Activated CD4-positive, alpha-beta T cell treated with anti-CD3 and anti-CD28 coated beads, Interleukin-2, amount 10 ng/mL, durations not matched to agents 24 days and 14 days (primary cell): Measurements from ENCODE around the gene RAB11FIP3. TPM values are rescaled to one million over a fixed set of nuclear protein-coding genes. Genes with fewer than 3 reads are reported as not detected.

Experiments used
- DNase-seq: peaks from one replicate; pipeline ENCODE4 v3.0.0; 2022
- H3K27ac Mint-ChIP-seq: one replicate; pipeline ENCODE4 v1.8.0; 2022; ENCODE audit warnings: mild to moderate bottlenecking, mixed read lengths
- H3K27me3 Mint-ChIP-seq: one replicate; pipeline ENCODE4 v1.8.0; 2022; ENCODE audit warnings: mixed read lengths
- H3K36me3 Mint-ChIP-seq: one replicate; pipeline ENCODE4 v1.8.0; 2022; ENCODE audit warnings: low read depth, mild to moderate bottlenecking, mixed read lengths
- H3K4me1 Mint-ChIP-seq: one replicate; pipeline ENCODE4 v1.8.0; 2021; ENCODE audit warnings: mixed read lengths
- H3K4me3 Mint-ChIP-seq: one replicate; pipeline ENCODE4 v1.8.0; 2022; ENCODE audit warnings: mild to moderate bottlenecking, moderate library complexity, mixed read lengths
- H3K9me3 Mint-ChIP-seq: one replicate; pipeline ENCODE4 v1.8.0; 2021; ENCODE audit warnings: mixed read lengths
- intact Hi-C: fragments of 100-400 bp; cut with micrococcal nuclease; formaldehyde crosslinking; loops from one replicate; pipeline ENCODE4 v1.15.1; 2023
- total RNA-seq: library from RNA; stranded (reverse); gene quantifications from 2 replicates; pipeline ENCODE4 v1.2.3, GENCODE V29; 2022

Gene RAB11FIP3
- total RNA-seq, 1 donor from 2014 or later = 40.2 TPM

- no peaks in the 10 kb centered on the region for H3K36me3 Mint-ChIP-seq
- intact Hi-C loops = loop anchor here (10.0 kb wide), 2 partner anchors 55 to 105 kb away; partner anchors contain the start of gene RHOT2
- peaks cover 10% of the 10 kb centered on the region for H3K27me3 Mint-ChIP-seq
- no peak overlapping the region for H3K27ac Mint-ChIP-seq
- H3K4me1 Mint-ChIP-seq = no peaks in the 10 kb centered on the region
- H3K4me3 Mint-ChIP-seq = no peak overlapping the region
- no peaks in the 10 kb centered on the region for H3K9me3 Mint-ChIP-seq
- no peak for DNase-seq
Observed at GRCh38 chr16:559411-560203, 134.2 kb downstream of the RAB11FIP3 start.

GRCh38 chr16:560204-560700 lies 134.8 kb downstream of the RAB11FIP3 start, which contains the start of gene PRR35:
TSS of gene PRR35 (plus strand) at chr16:560394. CDS start at chr16:563295, 2,901 bp downstream.
- Mint-ChIP-seq H3K4me1 (no peaks in the 10 kb centered on the region), H3K27ac (no peak within 1 kb of the TSS), H3K36me3 (no peaks in the 10 kb centered on the region), H3K9me3 (no peaks in the 10 kb centered on the region), H3K27me3 (peaks cover 10% of the 10 kb centered on the region), H3K4me3 (no peak within 1 kb of the TSS)
- intact Hi-C loops = loop anchor here (10.0 kb wide), 2 partner anchors 55 to 105 kb away; partner anchors contain the start of gene RHOT2
- DNase-seq = no peak

GRCh38 chr16:560701-561412 lies 135.4 kb downstream of the RAB11FIP3 start:
- Mint-ChIP-seq H3K36me3 (no peaks in the 10 kb centered on the region), H3K4me3 (no peak overlapping the region), H3K27ac (no peak overlapping the region), H3K4me1 (no peaks in the 10 kb centered on the region), H3K9me3 (no peaks in the 10 kb centered on the region), H3K27me3 (peaks cover 10% of the 10 kb centered on the region)
- no peak for DNase-seq
- intact Hi-C loops = loop anchor here (10.0 kb wide), 2 partner anchors 54 to 104 kb away; partner anchors contain the start of gene RHOT2

- no peak for DNase-seq
- no peak overlapping the region for H3K4me3 Mint-ChIP-seq
- no peak overlapping the region for H3K27ac Mint-ChIP-seq
- H3K36me3 Mint-ChIP-seq = no peaks in the 10 kb centered on the region
- H3K9me3 Mint-ChIP-seq = no peaks in the 10 kb centered on the region
- no peaks in the 10 kb centered on the region for H3K4me1 Mint-ChIP-seq
- peaks cover 10% of the 10 kb centered on the region for H3K27me3 Mint-ChIP-seq
- intact Hi-C loops = loop anchor here (10.0 kb wide), 2 partner anchors 53 to 103 kb away; partner anchors contain the start of gene RHOT2
Observed at GRCh38 chr16:561413-561794, 136.0 kb downstream of the RAB11FIP3 start.

GRCh38 chr16:561957-562938 lies 136.8 kb downstream of the RAB11FIP3 start:
- intact Hi-C loops = loop anchor here (10.0 kb wide), 2 partner anchors 53 to 103 kb away; partner anchors contain the start of gene RHOT2
- peaks cover 7% of the 10 kb centered on the region for H3K4me1 Mint-ChIP-seq
- H3K9me3 Mint-ChIP-seq = no peaks in the 10 kb centered on the region
- peaks cover 10% of the 10 kb centered on the region for H3K27me3 Mint-ChIP-seq
- no peak for DNase-seq
- H3K4me3 Mint-ChIP-seq = no peak overlapping the region
- H3K36me3 Mint-ChIP-seq = no peaks in the 10 kb centered on the region
- H3K27ac Mint-ChIP-seq = no peak overlapping the region

- DNase-seq = no peak
- intact Hi-C loops = loop anchor here (10.0 kb wide), 2 partner anchors 52 to 102 kb away; partner anchors contain the start of gene RHOT2
- no peak overlapping the region for H3K27ac Mint-ChIP-seq
- H3K36me3 Mint-ChIP-seq = no peaks in the 10 kb centered on the region
- no peak overlapping the region for H3K4me3 Mint-ChIP-seq
- peaks cover 10% of the 10 kb centered on the region for H3K27me3 Mint-ChIP-seq
- H3K9me3 Mint-ChIP-seq = no peaks in the 10 kb centered on the region
- H3K4me1 Mint-ChIP-seq = peaks cover 7% of the 10 kb centered on the region
Observed at GRCh38 chr16:563072-563644, 137.7 kb downstream of the RAB11FIP3 start.

GRCh38 chr16:564690-565418 lies 139.4 kb downstream of the RAB11FIP3 start:
- Mint-ChIP-seq H3K27me3 (peaks cover 4% of the 10 kb centered on the region), H3K4me3 (no peak overlapping the region), H3K27ac (no peak overlapping the region), H3K36me3 (no peaks in the 10 kb centered on the region), H3K4me1 (peaks cover 12% of the 10 kb centered on the region), H3K9me3 (no peaks in the 10 kb centered on the region)
- intact Hi-C loops = loop anchor here (10.0 kb wide), 2 partner anchors 50 to 100 kb away; partner anchors contain the start of gene RHOT2
- no peak for DNase-seq

GRCh38 chr16:565419-566330 lies 140.2 kb downstream of the RAB11FIP3 start:
- H3K27ac Mint-ChIP-seq = no peak overlapping the region
- H3K4me1 Mint-ChIP-seq = peaks cover 14% of the 10 kb centered on the region
- peaks cover 4% of the 10 kb centered on the region for H3K27me3 Mint-ChIP-seq
- intact Hi-C loops = loop anchor here (2.0 to 10.0 kb wide), 3 partner anchors 39 to 99 kb away; partner anchors contain the start of genes CAPN15 and RHOT2
- H3K4me3 Mint-ChIP-seq = no peak overlapping the region
- no peaks in the 10 kb centered on the region for H3K36me3 Mint-ChIP-seq
- H3K9me3 Mint-ChIP-seq = no peaks in the 10 kb centered on the region
- DNase-seq = no peak

- Mint-ChIP-seq H3K27ac (peak within 1 kb of the TSS; percentile 87), H3K9me3 (no peaks in the 10 kb centered on the region)
- DNase-seq = peak; percentile 90
Observed at GRCh38 chr16:566475-567372, 141.3 kb downstream of the RAB11FIP3 start, which contains the start of gene NHLRC4. TSS of gene NHLRC4 (plus strand) at chr16:567005. CDS start at chr16:568048, 1,043 bp downstream.

GRCh38 chr16:567373-568256 lies 142.2 kb downstream of the RAB11FIP3 start:
- Mint-ChIP-seq H3K9me3 (no peaks in the 10 kb centered on the region), H3K27me3 (no peaks in the 10 kb centered on the region)
- intact Hi-C loops = loop anchor here (2.0 to 10.0 kb wide), 3 partner anchors 41 to 97 kb away; partner anchors contain the start of genes CAPN15 and RHOT2

More at GRCh38 chr16:566475-567372, 141.3 kb downstream of the RAB11FIP3 start, which contains the start of gene NHLRC4:
- H3K4me3 Mint-ChIP-seq = peak within 1 kb of the TSS; percentile 79
- intact Hi-C loops = loop anchor here (2.0 to 10.0 kb wide), 3 partner anchors 40 to 98 kb away; partner anchors contain the start of genes CAPN15 and RHOT2
- no peaks in the 10 kb centered on the region for H3K36me3 Mint-ChIP-seq
- H3K27me3 Mint-ChIP-seq = peaks cover 2% of the 10 kb centered on the region
- peaks cover 24% of the 10 kb centered on the region for H3K4me1 Mint-ChIP-seq

More at GRCh38 chr16:567373-568256, 142.2 kb downstream of the RAB11FIP3 start:
- H3K27ac Mint-ChIP-seq = peak overlapping the region; percentile 87
- DNase-seq = no peak
- H3K36me3 Mint-ChIP-seq = no peaks in the 10 kb centered on the region
- H3K4me1 Mint-ChIP-seq = peaks cover 24% of the 10 kb centered on the region
- H3K4me3 Mint-ChIP-seq = peak overlapping the region; percentile 79
